H7 (cell line): ENCODE results near the gene PTTG1. TPM values are rescaled to one million over a fixed set of nuclear protein-coding genes. Genes with fewer than 3 reads are reported as not detected.
"Not testable (repeated sequence)": the region's sequence is repeated elsewhere in the genome, so short reads cannot be mapped to it uniquely, and the experiment has no call there.

Source experiments
- DNase-seq: peaks from one replicate; pipeline ENCODE4 v3.0.0; 2012
- H3K27me3 ChIP-seq: 2 replicates; pipeline ENCODE4 v1.6.0; 2011; ENCODE audit warnings: mild to moderate bottlenecking, low read length; ENCODE audit not compliant: control insufficient read depth, insufficient read depth
- H3K36me3 ChIP-seq: replicated peaks from 2 replicates; pipeline ENCODE4 v1.5.1; 2011; ENCODE audit warnings: low read length; ENCODE audit not compliant: control insufficient read depth, insufficient read depth
- H3K4me3 ChIP-seq: 2 replicates; pipeline ENCODE4 v1.5.1; 2011; ENCODE audit warnings: low read depth, mild to moderate bottlenecking, control low read depth, low read length, moderate library complexity; ENCODE audit not compliant: insufficient read depth
- total RNA-seq: library from RNA; depleted of rRNA; stranded (reverse); fragments of >200 nt; shearing (Covaris generic); gene quantifications from 2 replicates; pipeline ENCODE4 v1.2.3, GENCODE V29; 2014

Gene PTTG1
- total RNA-seq, 1 experiment from 2014 or later: 372 TPM

GRCh38 chr5:160398806-160399205 lies 22.8 kb upstream of the PTTG1 start:
- no peaks in the 10 kb centered on the region for H3K27me3 ChIP-seq
- H3K4me3 ChIP-seq: peak overlapping the region; percentile 84; the same call in 1 of the 2 replicates
- H3K36me3 ChIP-seq: peaks cover 3% of the 10 kb centered on the region
- no peak for DNase-seq

DNA sequence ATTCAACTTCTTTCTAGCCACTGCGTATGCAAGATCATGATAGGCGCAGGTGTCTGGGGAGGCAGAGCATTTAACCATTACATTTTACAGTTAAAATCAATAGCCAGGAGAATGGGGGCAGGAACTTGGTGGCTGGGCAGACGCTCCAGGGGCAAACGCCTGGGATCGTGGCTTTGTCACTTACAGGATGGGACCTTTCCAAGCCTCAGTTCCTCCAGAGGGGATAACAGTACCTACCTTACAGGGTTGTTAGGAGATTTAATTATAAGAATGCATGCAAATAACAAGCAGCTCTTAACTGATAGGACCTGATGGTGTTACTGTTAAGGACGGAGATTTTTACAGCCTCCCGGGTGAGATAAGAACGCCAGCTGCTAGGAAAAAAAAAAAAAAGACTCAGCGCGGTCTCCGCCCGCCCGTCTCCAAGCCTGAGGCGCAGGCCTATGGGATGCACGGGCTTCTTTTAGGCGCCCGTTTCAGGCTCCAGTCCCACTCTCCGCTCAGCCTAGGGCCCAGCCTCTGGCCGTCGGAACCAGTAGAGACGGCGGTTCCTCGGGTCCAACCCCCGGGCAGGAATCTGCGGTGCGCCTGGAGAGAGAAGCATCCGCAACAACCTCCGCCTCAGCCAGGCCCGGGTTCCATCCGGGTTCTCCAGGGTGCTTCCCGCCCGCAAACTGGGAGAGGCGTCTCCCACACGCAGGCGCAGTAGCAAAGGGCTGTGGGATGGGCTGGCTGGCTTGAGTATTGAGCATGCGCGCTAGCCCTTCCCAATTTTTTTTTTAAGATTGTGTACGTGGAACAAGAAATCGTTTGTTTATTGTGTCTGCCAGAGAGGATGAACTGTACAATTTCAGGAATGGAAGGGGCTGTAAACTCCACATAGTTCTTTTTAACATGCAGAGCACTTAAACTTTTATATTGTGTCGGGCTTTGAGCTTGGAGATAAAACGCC lies 22.0 kb upstream of the PTTG1 start, which contains the start of gene FAM200C:
TSS of gene FAM200C (minus strand) at position 653 of the 952 bp plus-strand sequence. CDS start 4,564 bp downstream, outside the sequence.
- Histone ChIP-seq H3K4me3 (peak within 1 kb of the TSS; percentile 84), H3K36me3 (peaks cover 4% of the 10 kb centered on the region)
- peak; percentile 97 for DNase-seq

DNA sequence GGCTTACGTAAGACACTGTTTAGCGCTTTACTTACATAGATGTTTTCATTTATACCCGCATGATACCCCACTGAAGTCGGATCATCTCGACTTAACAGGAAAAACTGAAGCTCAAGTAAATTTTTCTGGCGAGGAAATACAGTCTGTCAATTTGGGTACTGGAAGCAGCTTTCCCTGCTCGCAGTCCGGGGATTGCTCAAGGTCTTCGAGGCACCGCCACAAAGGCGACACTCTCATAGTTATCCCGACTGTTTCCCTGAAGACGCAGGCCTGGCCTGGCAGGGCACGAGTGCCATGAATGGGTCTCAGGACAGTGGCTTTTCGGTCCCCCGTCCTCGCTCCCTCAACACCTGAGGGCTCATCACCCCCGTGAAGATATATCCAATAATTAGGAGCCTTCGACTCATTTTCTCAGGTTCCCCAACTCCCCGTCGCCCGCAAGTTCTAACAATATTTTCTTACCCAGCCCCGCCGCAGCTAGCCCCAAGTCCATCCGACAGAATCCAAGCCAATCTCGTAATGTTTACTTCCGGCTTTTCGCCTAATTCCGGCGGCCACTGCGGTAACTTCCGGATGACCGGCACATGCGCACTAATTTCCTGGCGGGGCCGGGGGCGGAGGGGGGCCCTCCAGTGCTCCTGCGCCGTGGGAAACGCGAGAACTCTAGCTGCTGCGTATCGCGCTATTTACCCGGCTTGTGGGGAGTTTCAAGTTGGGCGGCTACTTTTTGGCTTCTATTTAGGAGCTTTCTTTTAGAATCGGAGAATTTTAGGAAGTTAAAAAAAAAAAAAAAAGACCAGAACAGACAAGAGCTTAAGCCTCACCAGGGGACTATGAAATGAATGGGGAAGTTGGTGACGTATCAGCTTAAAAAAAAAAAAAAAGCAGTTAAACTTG lies 2.8 kb upstream of the PTTG1 start, which contains the start of gene SLU7:
TSS of gene SLU7 (minus strand) at position 521 of the 897 bp plus-strand sequence. CDS start 3,787 bp downstream, outside the sequence.
- Histone ChIP-seq H3K27me3 (no peaks in the 10 kb centered on the region), H3K4me3 (peak within 1 kb of the TSS; percentile 72), H3K36me3 (peaks cover 13% of the 10 kb centered on the region)
- peak; percentile 90 for DNase-seq

More for the DNA sequence above, 22.0 kb upstream of the PTTG1 start, which contains the start of gene FAM200C:
- no peaks in the 10 kb centered on the region for H3K27me3 ChIP-seq

DNA sequence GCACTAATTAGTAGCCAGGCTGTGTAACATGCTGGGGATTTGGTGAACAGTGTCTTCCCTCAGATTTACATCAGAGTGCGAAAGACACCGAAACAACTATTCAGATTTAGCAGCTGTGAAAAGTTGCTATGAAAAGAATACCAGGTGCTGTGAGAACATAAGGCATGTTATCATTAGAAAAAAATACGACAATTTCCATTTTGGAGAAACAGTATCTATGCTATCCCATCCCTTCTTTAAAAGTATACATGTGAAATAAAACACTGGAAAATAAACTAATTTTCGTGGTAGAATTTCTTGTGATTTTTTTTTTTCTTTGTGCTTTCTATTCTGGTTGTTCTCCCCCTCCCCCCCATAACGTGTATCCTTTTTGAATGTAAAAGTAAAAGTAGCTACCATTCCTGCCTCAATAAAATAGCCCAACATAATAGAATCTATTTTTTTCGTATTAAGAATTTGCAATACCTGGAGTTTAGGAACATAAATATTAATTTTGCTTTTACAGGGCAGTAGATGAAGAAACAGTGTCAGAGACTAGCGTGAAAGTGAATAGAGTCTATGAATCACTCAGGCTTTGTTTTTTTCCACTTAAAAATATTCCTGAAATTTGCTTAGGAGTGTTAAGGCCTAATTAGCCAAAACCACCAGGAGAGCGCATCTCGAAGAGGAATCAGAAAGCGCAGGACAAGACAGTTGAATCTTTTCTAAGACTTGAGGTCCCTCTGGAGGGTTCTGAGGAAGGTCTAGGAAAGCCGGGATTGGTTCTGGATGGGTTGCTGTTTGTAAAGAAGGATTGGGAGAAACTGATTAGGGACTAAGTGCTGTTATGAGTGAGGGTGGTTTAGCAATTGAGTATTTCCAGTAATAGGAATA lies 2.0 kb upstream of the PTTG1 start:
- DNase-seq: no peak
- Histone ChIP-seq H3K27me3 (no peaks in the 10 kb centered on the region), H3K4me3 (peak overlapping the region; percentile 72), H3K36me3 (peaks cover 14% of the 10 kb centered on the region)

GRCh38 chr5:160420331-160420610 lies 1.4 kb upstream of the PTTG1 start:
- H3K4me3 ChIP-seq: no peak overlapping the region
- H3K27me3 ChIP-seq: no peaks in the 10 kb centered on the region
- DNase-seq: no peak
- H3K36me3 ChIP-seq: peaks cover 20% of the 10 kb centered on the region

DNA sequence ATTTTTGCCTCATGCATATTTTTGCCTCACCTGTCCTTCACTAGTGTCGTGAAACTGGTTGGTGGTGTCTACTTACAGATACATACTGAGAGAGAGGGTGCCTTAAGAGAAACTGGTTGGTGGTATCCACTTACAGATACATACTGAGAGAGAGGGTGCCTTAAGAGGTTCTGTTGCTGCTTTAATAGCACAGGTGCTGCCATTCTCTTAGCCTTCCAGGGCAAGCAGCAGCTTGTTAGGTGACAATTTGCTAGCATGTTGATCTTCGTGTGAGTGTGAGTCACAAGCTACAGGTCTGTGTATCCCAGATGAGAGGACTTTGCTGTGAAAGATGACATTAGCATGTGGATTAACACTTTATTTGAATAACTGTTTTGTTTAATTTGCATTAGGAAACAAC lies 1.4 kb downstream of the PTTG1 start:
- no peak for DNase-seq
- Histone ChIP-seq H3K4me3 (peak overlapping the region; percentile 93), H3K27me3 (no peaks in the 10 kb centered on the region), H3K36me3 (peaks cover 37% of the 10 kb centered on the region)

- Histone ChIP-seq H3K4me3 (no peak overlapping the region), H3K36me3 (peaks cover 41% of the 10 kb centered on the region), H3K27me3 (no peaks in the 10 kb centered on the region)
- DNase-seq: no peak
Observed at GRCh38 chr5:160427607-160428006, 6.0 kb downstream of the PTTG1 start.

- no peak for DNase-seq
Observed at GRCh38 chr5:160432196-160432595, 10.5 kb downstream of the PTTG1 start.

GRCh38 chr5:160432787-160433186 lies 11.1 kb downstream of the PTTG1 start:
- no peak for DNase-seq
- Histone ChIP-seq H3K27me3 (no peaks in the 10 kb centered on the region), H3K36me3 (peaks cover 7% of the 10 kb centered on the region), H3K4me3 (no peak overlapping the region)

More at GRCh38 chr5:160432196-160432595, 10.5 kb downstream of the PTTG1 start:
- no peak overlapping the region for H3K4me3 ChIP-seq
- H3K36me3 ChIP-seq: peaks cover 13% of the 10 kb centered on the region
- H3K27me3 ChIP-seq: no peaks in the 10 kb centered on the region

- H3K36me3 ChIP-seq: peaks cover 3% of the 10 kb centered on the region
- DNase-seq: no peak
- H3K27me3 ChIP-seq: no peaks in the 10 kb centered on the region
- no peak overlapping the region for H3K4me3 ChIP-seq
Observed at GRCh38 chr5:160434022-160434531, 12.4 kb downstream of the PTTG1 start.

DNA sequence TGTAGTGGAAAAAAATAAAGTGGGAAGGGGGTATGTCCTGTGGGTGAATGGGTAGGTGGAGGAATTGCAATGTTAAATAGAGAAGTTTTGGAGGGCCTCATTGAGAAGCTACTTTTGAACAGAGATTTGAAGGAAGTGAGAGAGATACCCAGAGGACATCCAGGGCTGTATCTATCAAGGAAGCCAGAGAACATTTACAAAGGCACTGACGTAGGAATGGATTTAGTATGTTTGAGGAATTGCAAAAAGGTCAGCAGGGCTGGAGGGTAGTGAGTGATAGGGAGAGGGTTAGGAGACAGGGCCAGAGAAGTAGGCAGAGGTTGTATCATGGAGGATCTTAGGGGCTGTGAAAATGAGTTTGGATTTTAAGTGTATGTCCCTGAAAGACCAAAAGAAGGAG lies 13.9 kb downstream of the PTTG1 start:
- Histone ChIP-seq H3K36me3 (no peaks in the 10 kb centered on the region), H3K4me3 (no peak overlapping the region), H3K27me3 (no peaks in the 10 kb centered on the region)
- DNase-seq: no peak

DNA sequence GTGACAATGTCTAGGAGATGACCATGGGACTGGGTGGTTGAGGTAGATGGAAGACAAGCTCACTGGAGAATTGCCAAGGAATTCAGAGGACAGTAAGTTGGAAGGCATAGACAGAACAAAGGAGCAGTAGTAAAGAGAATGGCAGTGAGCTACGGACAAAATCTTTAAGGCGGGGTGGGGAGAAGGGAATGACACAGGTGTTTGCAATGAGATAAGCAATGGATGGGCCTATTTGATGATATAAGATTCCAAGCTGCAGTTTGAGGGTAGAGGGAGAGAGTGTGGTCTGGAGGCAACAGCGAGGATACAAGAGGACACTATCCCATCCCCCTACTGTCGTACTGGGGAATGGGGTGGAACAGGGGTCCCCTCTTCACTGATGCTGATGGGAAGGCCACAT lies 14.4 kb downstream of the PTTG1 start:
- no peak for DNase-seq
- Histone ChIP-seq H3K27me3 (no peaks in the 10 kb centered on the region), H3K36me3 (no peaks in the 10 kb centered on the region), H3K4me3 (no peak overlapping the region)

GRCh38 chr5:160436661-160437060 lies 15.0 kb downstream of the PTTG1 start:
- H3K36me3 ChIP-seq, DNase-seq, H3K4me3 ChIP-seq, H3K27me3 ChIP-seq: not testable (repeated sequence)

GRCh38 chr5:160437271-160437670 lies 15.6 kb downstream of the PTTG1 start:
- Histone ChIP-seq H3K36me3 (no peaks in the 10 kb centered on the region), H3K27me3 (no peaks in the 10 kb centered on the region), H3K4me3 (no peak overlapping the region)
- no peak for DNase-seq
